Osteocyte (in vitro differentiated cells): ENCODE results near the gene ENAH. TPM values are rescaled to one million over a fixed set of nuclear protein-coding genes. Genes with fewer than 3 reads are reported as not detected.
"Not testable (repeated sequence)": the region's sequence is repeated elsewhere in the genome, so short reads cannot be mapped to it uniquely, and the experiment has no call there.

Experiments
- DNase-seq: peaks from one replicate; pipeline ENCODE4 v3.0.0; 2021; ENCODE audit warnings: mixed read lengths; ENCODE audit not compliant: unreplicated experiment; ENCODE audit errors: extremely low spot score
- H3K27ac Mint-ChIP-seq: one replicate; pipeline ENCODE4 v1.8.0; 2021; ENCODE audit warnings: mild to moderate bottlenecking, mixed read lengths; ENCODE audit not compliant: unreplicated experiment
- H3K27me3 Mint-ChIP-seq: one replicate; pipeline ENCODE4 v1.8.0; 2021; ENCODE audit warnings: mixed read lengths; ENCODE audit not compliant: unreplicated experiment
- H3K36me3 Mint-ChIP-seq: one replicate; pipeline ENCODE4 v1.8.0; 2021; ENCODE audit warnings: mixed read lengths; ENCODE audit not compliant: unreplicated experiment
- H3K4me1 Mint-ChIP-seq: one replicate; pipeline ENCODE4 v1.8.0; 2021; ENCODE audit warnings: mixed read lengths; ENCODE audit not compliant: unreplicated experiment
- H3K4me3 Mint-ChIP-seq: one replicate; pipeline ENCODE4 v1.8.0; 2021; ENCODE audit warnings: mild to moderate bottlenecking, moderate library complexity, mixed read lengths; ENCODE audit not compliant: unreplicated experiment
- H3K9me3 Mint-ChIP-seq: one replicate; pipeline ENCODE4 v1.8.0; 2021; ENCODE audit warnings: mixed read lengths; ENCODE audit not compliant: unreplicated experiment
- CTCF ChIP-seq: fragments of 200-600 bp; sonication (generic); IDR thresholded peaks from 2 replicates; pipeline ENCODE4 v1.5.0; 2021; ENCODE audit warnings: antibody characterized with exemption, mild to moderate bottlenecking, moderate library complexity
- total RNA-seq: library from RNA; stranded (reverse); gene quantifications from 2 replicates; pipeline ENCODE4 v1.2.1, GENCODE V29; 2021

The ENAH gene
- total RNA-seq, 1 donor from 2014 or later: 232 TPM

- Mint-ChIP-seq H3K27ac (peak overlapping the region; percentile 35), H3K36me3 (no peaks in the 10 kb centered on the region), H3K4me1 (peaks cover 60% of the 10 kb centered on the region), H3K4me3 (no peak overlapping the region), H3K27me3 (no peaks in the 10 kb centered on the region), H3K9me3 (no peaks in the 10 kb centered on the region)
- no peak for DNase-seq
- no peak for TF ChIP-seq CTCF
Measured at GRCh38 chr1:225697428-225697827, 44.5 kb upstream of the ENAH start.

GRCh38 chr1:225695578-225696337, 42.8 kb upstream of the ENAH start:
- no peak for DNase-seq
- no peaks in the 10 kb centered on the region for H3K27me3 Mint-ChIP-seq
- H3K9me3 Mint-ChIP-seq: no peaks in the 10 kb centered on the region
- TF ChIP-seq CTCF: no peak
- H3K27ac Mint-ChIP-seq: peak overlapping the region; percentile 75
- H3K36me3 Mint-ChIP-seq: no peaks in the 10 kb centered on the region
- H3K4me1 Mint-ChIP-seq: peaks cover 58% of the 10 kb centered on the region
- H3K4me3 Mint-ChIP-seq: no peak overlapping the region

- DNase-seq: no peak
- Mint-ChIP-seq H3K9me3 (no peaks in the 10 kb centered on the region), H3K27ac (no peak overlapping the region), H3K4me1 (peaks cover 46% of the 10 kb centered on the region), H3K4me3 (no peak overlapping the region), H3K27me3 (no peaks in the 10 kb centered on the region), H3K36me3 (no peaks in the 10 kb centered on the region)
- TF ChIP-seq CTCF: no peak
Measured at GRCh38 chr1:225694151-225694603, 41.3 kb upstream of the ENAH start.

GRCh38 chr1:225693697-225694096, 40.8 kb upstream of the ENAH start:
- DNase-seq, H3K9me3 Mint-ChIP-seq, H3K27me3 Mint-ChIP-seq, H3K27ac Mint-ChIP-seq, H3K36me3 Mint-ChIP-seq, H3K4me3 Mint-ChIP-seq: not testable (repeated sequence)
- peaks cover 43% of the 10 kb centered on the region for H3K4me1 Mint-ChIP-seq

- no peak for TF ChIP-seq CTCF
- H3K36me3 Mint-ChIP-seq: no peaks in the 10 kb centered on the region
- peaks cover 43% of the 10 kb centered on the region for H3K4me1 Mint-ChIP-seq
- H3K4me3 Mint-ChIP-seq: no peak overlapping the region
- no peaks in the 10 kb centered on the region for H3K9me3 Mint-ChIP-seq
- H3K27me3 Mint-ChIP-seq: no peaks in the 10 kb centered on the region
- no peak overlapping the region for H3K27ac Mint-ChIP-seq
- DNase-seq: no peak
Measured at GRCh38 chr1:225693085-225693696, 40.3 kb upstream of the ENAH start.
